ENCODE results near the gene SLC25A4.
A peak's percentile ranks its signal among the peaks of the same experiment; 100 is the strongest.

Gene SLC25A4

DNA sequence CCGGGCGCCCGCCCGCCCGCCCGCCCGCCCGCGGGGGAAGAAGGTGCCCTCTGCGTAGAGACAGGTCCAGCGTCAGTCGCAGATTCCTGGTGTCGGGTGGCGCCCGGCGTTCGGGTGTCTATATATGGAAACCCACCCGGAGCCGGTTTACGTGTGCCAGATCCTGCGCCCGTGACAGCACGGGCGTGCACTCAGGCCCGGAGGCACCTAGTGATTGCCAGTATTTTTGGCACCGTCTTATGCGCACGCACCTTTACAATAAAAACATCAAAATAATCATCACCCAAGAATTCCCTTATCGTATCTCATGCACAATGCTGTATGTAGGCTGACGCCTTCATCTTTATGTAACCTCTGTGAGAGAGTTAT is 519 bp downstream of the SLC25A4 start:
- Histone ChIP-seq H3K27ac (ENCODE audit: low read length) (no peak overlapping the region), H3K9ac (ENCODE audit: low read length) (peak overlapping the region; percentile 55), H3K27me3 (ENCODE audit: control insufficient read depth, insufficient read depth, low read length) (peaks cover 12% of the 10 kb centered on the region), H3K9me3 (ENCODE audit: control insufficient read depth, low read depth, low read length) (no peaks in the 10 kb centered on the region), H3K36me3 (ENCODE audit: control insufficient read depth, low read depth, low read length) (peaks cover 22% of the 10 kb centered on the region), H3K4me1 (ENCODE audit: control insufficient read depth, low read depth, low read length) (peaks cover 11% of the 10 kb centered on the region), H3K4me3 (ENCODE audit: low read length) (peak overlapping the region; percentile 91)

DNA sequence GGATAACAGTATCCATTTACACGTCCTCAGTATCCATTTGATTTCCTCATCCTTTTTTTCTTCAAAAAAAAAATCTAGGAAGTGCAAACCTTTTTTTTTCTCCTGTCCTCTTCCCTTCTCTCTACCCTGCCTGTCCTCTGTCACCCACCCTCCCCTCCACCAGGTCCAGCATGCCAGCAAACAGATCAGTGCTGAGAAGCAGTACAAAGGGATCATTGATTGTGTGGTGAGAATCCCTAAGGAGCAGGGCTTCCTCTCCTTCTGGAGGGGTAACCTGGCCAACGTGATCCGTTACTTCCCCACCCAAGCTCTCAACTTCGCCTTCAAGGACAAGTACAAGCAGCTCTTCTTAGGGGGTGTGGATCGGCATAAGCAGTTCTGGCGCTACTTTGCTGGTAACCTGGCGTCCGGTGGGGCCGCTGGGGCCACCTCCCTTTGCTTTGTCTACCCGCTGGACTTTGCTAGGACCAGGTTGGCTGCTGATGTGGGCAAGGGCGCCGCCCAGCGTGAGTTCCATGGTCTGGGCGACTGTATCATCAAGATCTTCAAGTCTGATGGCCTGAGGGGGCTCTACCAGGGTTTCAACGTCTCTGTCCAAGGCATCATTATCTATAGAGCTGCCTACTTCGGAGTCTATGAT is 1.7 kb downstream of the SLC25A4 start:
- H3K27me3 ChIP-seq (ENCODE audit: control insufficient read depth, insufficient read depth, low read length), result peaks cover 12% of the 10 kb centered on the region

DNA sequence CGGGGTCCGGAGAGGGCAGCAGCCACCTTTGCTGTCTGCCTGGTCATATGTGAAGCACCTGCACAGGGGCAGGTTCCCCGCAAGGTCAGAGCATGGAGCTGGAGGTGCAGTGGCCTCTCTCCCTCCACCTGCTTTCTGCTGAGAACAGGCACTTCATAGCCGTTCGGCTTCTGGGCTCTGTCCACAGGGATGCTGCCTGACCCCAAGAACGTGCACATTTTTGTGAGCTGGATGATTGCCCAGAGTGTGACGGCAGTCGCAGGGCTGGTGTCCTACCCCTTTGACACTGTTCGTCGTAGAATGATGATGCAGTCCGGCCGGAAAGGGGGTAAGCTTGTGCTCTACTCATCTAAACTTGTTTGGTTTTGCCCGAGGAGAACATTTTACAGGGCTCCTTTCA is 2.5 kb downstream of the SLC25A4 start:
- peaks cover 11% of the 10 kb centered on the region for H3K4me1 ChIP-seq (ENCODE audit: control insufficient read depth, low read depth, low read length)
- no peak overlapping the region for H3K9ac ChIP-seq (ENCODE audit: low read length)
- H3K27me3 ChIP-seq (ENCODE audit: control insufficient read depth, insufficient read depth, low read length), result peaks cover 12% of the 10 kb centered on the region
- H3K36me3 ChIP-seq (ENCODE audit: control insufficient read depth, low read depth, low read length), result peaks cover 22% of the 10 kb centered on the region
- H3K9me3 ChIP-seq (ENCODE audit: control insufficient read depth, low read depth, low read length), result no peaks in the 10 kb centered on the region
- no peak overlapping the region for H3K4me3 ChIP-seq (ENCODE audit: low read length)
- no peak overlapping the region for H3K27ac ChIP-seq (ENCODE audit: low read length)

More for the DNA sequence above, 1.7 kb downstream of the SLC25A4 start:
- peaks cover 11% of the 10 kb centered on the region for H3K4me1 ChIP-seq (ENCODE audit: control insufficient read depth, low read depth, low read length)
- no peaks in the 10 kb centered on the region for H3K9me3 ChIP-seq (ENCODE audit: control insufficient read depth, low read depth, low read length)
- no peak overlapping the region for H3K9ac ChIP-seq (ENCODE audit: low read length)
- no peak overlapping the region for H3K27ac ChIP-seq (ENCODE audit: low read length)
- H3K4me3 ChIP-seq (ENCODE audit: low read length), result no peak overlapping the region
- H3K36me3 ChIP-seq (ENCODE audit: control insufficient read depth, low read depth, low read length), result peaks cover 22% of the 10 kb centered on the region

DNA sequence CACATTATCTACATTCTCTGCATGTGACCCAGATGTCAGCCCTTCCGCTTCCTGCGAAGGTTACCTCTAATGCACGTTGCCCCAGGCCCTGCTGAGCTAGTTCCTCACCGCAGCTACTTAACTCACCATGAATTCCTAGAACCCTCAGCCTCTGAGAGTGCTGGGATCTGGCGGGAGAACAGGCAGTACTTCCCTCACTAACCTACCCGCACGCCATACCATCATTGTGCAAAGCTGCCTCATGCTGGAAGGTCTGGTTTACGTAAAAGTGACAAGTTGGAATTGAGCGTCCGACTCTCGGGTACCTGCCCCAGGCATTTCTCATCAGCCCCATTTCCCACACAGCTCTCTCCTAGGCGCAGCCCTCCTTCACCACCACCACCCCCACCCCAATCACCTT is 6.3 kb downstream of the SLC25A4 start:
- no peak overlapping the region for H3K27ac ChIP-seq (ENCODE audit: low read length)
- H3K36me3 ChIP-seq (ENCODE audit: control insufficient read depth, low read depth, low read length), result peaks cover 22% of the 10 kb centered on the region
- H3K4me3 ChIP-seq (ENCODE audit: low read length), result no peak overlapping the region
- H3K9ac ChIP-seq (ENCODE audit: low read length), result no peak overlapping the region
- no peaks in the 10 kb centered on the region for H3K9me3 ChIP-seq (ENCODE audit: control insufficient read depth, low read depth, low read length)
- peaks cover under 1% of the 10 kb centered on the region for H3K4me1 ChIP-seq (ENCODE audit: control insufficient read depth, low read depth, low read length)
- no peaks in the 10 kb centered on the region for H3K27me3 ChIP-seq (ENCODE audit: control insufficient read depth, insufficient read depth, low read length)

DNA sequence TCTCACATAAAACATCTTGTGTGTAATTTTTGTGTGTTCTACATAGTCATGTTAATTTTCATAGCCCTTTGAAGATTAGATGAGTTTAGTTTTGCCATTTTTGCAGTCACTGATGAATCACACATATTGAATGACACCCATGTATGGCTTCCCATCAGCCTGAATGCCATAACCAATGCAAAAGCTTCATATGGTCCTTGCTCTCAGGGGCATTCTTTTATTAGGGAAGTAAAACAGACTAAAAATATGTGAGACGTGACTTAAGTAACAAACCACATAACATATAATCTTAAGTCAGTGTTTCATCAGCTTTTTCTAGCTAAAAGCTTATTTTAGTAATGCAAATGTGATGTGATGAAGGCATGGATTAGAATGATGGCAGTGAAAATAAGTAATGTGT is 8.2 kb downstream of the SLC25A4 start:
- Histone ChIP-seq H3K36me3 (ENCODE audit: control insufficient read depth, low read depth, low read length) (peaks cover 11% of the 10 kb centered on the region), H3K27me3 (ENCODE audit: control insufficient read depth, insufficient read depth, low read length) (no peaks in the 10 kb centered on the region), H3K4me3 (ENCODE audit: low read length) (no peak overlapping the region), H3K4me1 (ENCODE audit: control insufficient read depth, low read depth, low read length) (no peaks in the 10 kb centered on the region), H3K9me3 (ENCODE audit: control insufficient read depth, low read depth, low read length) (no peaks in the 10 kb centered on the region), H3K9ac (ENCODE audit: low read length) (no peak overlapping the region), H3K27ac (ENCODE audit: low read length) (no peak overlapping the region)

DNA sequence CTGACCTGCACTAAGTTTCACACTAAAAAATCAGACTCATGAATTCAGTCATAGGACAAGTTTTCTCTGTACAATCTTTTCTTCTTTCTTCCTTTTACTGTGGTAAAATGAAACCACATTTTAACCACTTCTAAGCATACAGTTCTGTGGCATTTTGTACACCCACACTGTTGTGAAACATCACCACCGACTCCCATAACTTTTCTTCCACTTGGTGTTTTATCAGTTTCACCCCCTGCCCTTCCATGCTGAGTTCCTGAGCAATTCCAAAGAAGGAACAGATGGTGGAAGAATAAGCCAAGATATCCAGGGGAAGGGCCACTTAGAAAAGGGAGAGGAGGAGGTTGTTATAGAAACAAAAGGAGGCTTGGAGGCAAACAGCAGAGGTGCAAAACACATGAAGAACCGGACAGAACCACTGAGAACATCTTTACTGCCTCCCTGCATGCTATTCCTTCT is 22.6 kb downstream of the SLC25A4 start:
- Histone ChIP-seq H3K36me3 (ENCODE audit: control insufficient read depth, low read depth, low read length) (peaks cover 13% of the 10 kb centered on the region), H3K4me3 (ENCODE audit: low read length) (no peak overlapping the region), H3K27me3 (ENCODE audit: control insufficient read depth, insufficient read depth, low read length) (no peaks in the 10 kb centered on the region), H3K4me1 (ENCODE audit: control insufficient read depth, low read depth, low read length) (no peaks in the 10 kb centered on the region), H3K9me3 (ENCODE audit: control insufficient read depth, low read depth, low read length) (no peaks in the 10 kb centered on the region), H3K27ac (ENCODE audit: low read length) (no peak overlapping the region), H3K9ac (ENCODE audit: low read length) (no peak overlapping the region)

DNA sequence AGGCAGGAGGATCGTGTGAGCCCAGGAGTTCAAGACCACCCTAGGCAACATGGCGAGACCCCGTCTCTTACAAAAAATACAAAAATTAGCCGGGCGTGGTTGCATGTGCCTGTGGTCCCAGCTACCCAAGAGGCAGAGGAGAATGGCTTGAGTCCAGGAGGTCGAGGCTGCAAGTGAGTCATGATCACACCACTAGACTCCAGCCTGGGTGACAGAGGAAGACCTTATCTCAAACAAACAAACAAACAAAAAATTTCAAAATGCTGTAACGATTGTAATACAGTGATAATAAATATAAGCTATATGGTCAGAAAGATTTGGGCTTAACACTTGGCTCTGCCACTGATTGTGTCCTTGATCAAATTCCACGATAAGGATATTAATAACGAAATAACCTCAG is 24.2 kb downstream of the SLC25A4 start:
- H3K4me3 ChIP-seq (ENCODE audit: low read length), result no peak overlapping the region
- H3K27me3 ChIP-seq (ENCODE audit: control insufficient read depth, insufficient read depth, low read length), result no peaks in the 10 kb centered on the region
- peaks cover 11% of the 10 kb centered on the region for H3K4me1 ChIP-seq (ENCODE audit: control insufficient read depth, low read depth, low read length)
- H3K9ac ChIP-seq (ENCODE audit: low read length), result no peak overlapping the region
- H3K9me3 ChIP-seq (ENCODE audit: control insufficient read depth, low read depth, low read length), result no peaks in the 10 kb centered on the region
- H3K27ac ChIP-seq (ENCODE audit: low read length), result no peak overlapping the region
- peaks cover 9% of the 10 kb centered on the region for H3K36me3 ChIP-seq (ENCODE audit: control insufficient read depth, low read depth, low read length)

DNA sequence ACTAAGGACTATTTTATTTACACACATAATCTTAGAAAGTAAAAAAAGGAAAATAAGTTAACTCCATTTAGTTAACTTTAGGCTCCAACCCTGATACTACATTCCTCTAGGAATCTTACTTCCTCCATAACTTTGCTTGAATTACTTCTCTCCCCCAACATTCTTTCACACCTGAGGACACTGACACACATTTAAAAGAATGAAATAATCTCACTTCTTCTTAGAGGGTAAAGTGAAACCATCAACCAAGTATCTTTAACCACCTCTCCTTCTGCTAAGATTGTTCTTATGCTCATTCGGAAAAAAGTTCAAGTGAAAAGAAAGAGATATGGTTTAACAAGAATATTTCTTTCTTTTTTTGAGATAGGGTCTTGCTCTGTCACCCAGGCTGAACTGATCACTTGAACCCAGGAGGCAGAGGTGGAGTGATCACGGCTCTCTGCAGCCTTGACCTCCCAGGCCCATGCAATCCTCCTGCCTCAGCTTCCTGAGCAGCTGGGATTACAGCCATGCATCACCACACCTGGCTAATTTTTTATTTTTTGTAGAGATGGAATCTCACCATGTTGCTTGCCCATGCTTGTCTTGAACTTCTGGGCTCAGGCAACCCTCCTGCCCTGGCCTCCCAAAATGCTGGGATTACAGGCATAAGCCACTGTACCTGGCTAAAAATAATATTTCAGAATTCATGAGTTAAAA is 28.5 kb downstream of the SLC25A4 start:
- H3K27me3 ChIP-seq (ENCODE audit: control insufficient read depth, insufficient read depth, low read length), result no peaks in the 10 kb centered on the region
- peaks cover 15% of the 10 kb centered on the region for H3K4me1 ChIP-seq (ENCODE audit: control insufficient read depth, low read depth, low read length)
- H3K9ac ChIP-seq (ENCODE audit: low read length), result no peak overlapping the region
- H3K4me3 ChIP-seq (ENCODE audit: low read length), result no peak overlapping the region
- H3K36me3 ChIP-seq (ENCODE audit: control insufficient read depth, low read depth, low read length), result peaks cover 10% of the 10 kb centered on the region
- no peak overlapping the region for H3K27ac ChIP-seq (ENCODE audit: low read length)
- H3K9me3 ChIP-seq (ENCODE audit: control insufficient read depth, low read depth, low read length), result no peaks in the 10 kb centered on the region

DNA sequence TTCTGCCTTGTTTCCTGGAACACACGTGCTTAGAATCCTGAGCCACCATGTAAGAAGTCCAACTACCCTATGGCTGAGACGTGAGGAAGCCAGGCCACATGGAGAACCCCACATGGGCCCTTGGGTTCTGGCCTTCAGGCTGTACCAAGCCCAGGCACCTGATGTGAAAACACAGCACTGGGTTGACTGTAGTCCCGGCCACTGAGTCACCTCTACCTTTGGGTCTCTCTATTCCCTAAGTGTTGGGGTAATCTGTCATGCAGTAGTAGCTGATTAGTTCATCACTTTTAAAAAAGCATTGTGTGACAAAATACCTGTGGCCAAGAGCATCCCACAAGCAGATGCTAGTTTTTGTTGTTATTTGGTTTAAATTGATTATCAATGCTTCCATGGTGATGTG is 36.4 kb downstream of the SLC25A4 start:
- H3K27me3 ChIP-seq (ENCODE audit: control insufficient read depth, insufficient read depth, low read length), result no peaks in the 10 kb centered on the region
- H3K27ac ChIP-seq (ENCODE audit: low read length), result no peak overlapping the region
- no peak overlapping the region for H3K4me3 ChIP-seq (ENCODE audit: low read length)
- no peaks in the 10 kb centered on the region for H3K36me3 ChIP-seq (ENCODE audit: control insufficient read depth, low read depth, low read length)
- H3K9ac ChIP-seq (ENCODE audit: low read length), result no peak overlapping the region
- peaks cover 20% of the 10 kb centered on the region for H3K4me1 ChIP-seq (ENCODE audit: control insufficient read depth, low read depth, low read length)
- no peaks in the 10 kb centered on the region for H3K9me3 ChIP-seq (ENCODE audit: control insufficient read depth, low read depth, low read length)

DNA sequence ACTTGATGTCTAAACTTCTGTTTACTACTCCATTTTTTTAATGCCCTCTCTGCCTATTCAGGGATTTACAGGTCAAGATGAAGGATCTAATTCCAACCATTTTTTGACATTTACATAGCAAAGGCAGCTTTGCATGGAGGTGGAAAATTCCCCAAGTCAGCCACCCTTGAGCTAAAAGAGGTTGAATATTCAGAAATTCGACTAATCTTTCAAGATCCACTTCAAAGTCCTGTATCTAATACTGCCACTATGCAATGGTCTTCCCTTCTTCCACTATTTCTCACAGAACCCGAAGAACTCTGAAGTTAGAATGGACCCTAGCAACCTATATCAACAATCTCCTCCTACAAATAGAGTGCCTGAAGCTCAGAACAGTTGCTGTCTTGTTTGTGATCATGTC is 39.2 kb downstream of the SLC25A4 start:
- Histone ChIP-seq H3K4me1 (ENCODE audit: control insufficient read depth, low read depth, low read length) (peaks cover 21% of the 10 kb centered on the region), H3K9ac (ENCODE audit: low read length) (no peak overlapping the region), H3K4me3 (ENCODE audit: low read length) (peak overlapping the region; percentile 19), H3K27me3 (ENCODE audit: control insufficient read depth, insufficient read depth, low read length) (no peaks in the 10 kb centered on the region), H3K9me3 (ENCODE audit: control insufficient read depth, low read depth, low read length) (no peaks in the 10 kb centered on the region), H3K36me3 (ENCODE audit: control insufficient read depth, low read depth, low read length) (no peaks in the 10 kb centered on the region), H3K27ac (ENCODE audit: low read length) (no peak overlapping the region)

DNA sequence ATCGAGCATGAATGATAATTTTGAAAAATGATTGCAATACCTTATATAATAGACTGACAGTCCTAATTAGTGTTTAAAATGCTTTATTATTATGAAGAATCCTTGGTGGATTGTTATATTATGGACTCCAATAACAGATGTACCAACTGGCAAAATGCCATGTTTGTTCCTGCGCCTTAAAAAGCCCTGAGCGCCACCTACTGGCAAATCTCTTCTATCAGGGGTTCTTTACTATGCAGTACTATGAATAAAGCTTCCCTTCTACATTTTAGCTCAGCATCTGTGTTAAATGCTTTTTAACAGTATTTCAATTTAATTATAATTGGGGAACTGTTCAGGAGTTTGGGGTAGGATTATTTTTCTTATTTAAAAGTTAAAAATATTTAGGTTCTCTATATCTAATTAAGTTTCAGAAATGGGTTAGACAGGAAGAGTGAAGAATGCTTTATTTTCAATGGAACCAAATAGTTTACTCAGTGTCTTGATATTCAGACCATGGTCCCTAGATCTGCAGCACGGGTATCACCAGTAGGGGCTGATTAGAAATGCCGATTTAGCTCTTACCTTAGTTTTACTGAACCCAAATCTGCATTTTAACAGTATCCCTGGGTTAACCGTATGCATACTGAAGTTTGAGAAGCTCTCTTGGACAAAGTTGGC is 40.7 kb downstream of the SLC25A4 start:
- no peaks in the 10 kb centered on the region for H3K36me3 ChIP-seq (ENCODE audit: control insufficient read depth, low read depth, low read length)
- H3K9ac ChIP-seq (ENCODE audit: low read length), result no peak overlapping the region
- H3K4me3 ChIP-seq (ENCODE audit: low read length), result no peak overlapping the region
- no peaks in the 10 kb centered on the region for H3K9me3 ChIP-seq (ENCODE audit: control insufficient read depth, low read depth, low read length)
- peaks cover 21% of the 10 kb centered on the region for H3K4me1 ChIP-seq (ENCODE audit: control insufficient read depth, low read depth, low read length)
- H3K27me3 ChIP-seq (ENCODE audit: control insufficient read depth, insufficient read depth, low read length), result no peaks in the 10 kb centered on the region
- no peak overlapping the region for H3K27ac ChIP-seq (ENCODE audit: low read length)

Measured in iPS-18a (cell line).